ENCODE measurements around the gene TEX2. TPM values are rescaled to one million over a fixed set of nuclear protein-coding genes. Genes with fewer than 3 reads are reported as not detected.

The TEX2 gene
- total RNA-seq, 1 experiment from 2014 or later: 27.9 TPM

DNA sequence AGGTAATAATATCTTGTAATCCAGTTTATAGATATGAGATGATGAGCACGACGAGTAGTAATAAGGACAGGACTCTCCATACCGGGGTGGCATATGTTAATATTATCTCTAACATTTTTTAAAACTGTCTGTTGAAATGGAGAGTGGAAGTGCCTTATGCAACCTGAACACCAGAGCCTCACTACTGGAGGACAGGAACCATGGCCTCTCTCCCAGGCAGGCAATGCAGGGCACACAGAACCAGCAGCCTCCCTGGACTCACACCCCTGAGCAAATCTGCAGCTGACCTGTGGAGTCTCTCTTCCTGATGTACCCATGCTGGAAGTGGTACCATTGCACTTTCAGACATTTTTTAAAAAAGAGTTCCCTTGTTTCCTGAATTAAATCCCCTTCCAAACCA lies 78.0 kb downstream of the TEX2 start:
- Histone ChIP-seq H3K27me3 (ENCODE audit: insufficient read depth, low read depth) (no peaks in the 10 kb centered on the region), H3K4me3 (no peak overlapping the region), H2AFZ (no peak overlapping the region), H4K20me1 (ENCODE audit: insufficient read depth) (no peaks in the 10 kb centered on the region), H3K9me3 (ENCODE audit: insufficient read depth, low read depth) (no peaks in the 10 kb centered on the region), H3K36me3 (ENCODE audit: low read depth) (no peaks in the 10 kb centered on the region), H3K4me2 (no peak overlapping the region), H3K27ac (no peak overlapping the region), H3K9me2 (ENCODE audit: insufficient read depth) (no peaks in the 10 kb centered on the region), H3F3A (ENCODE audit: insufficient read depth, low read depth) (0 out of 2 replicates have a peak, but pooled peaks cover 5% of the 10 kb centered on the region), H3K4me1 (replicated peaks; ENCODE audit: insufficient read depth) (no peaks in the 10 kb centered on the region), H3K79me2 (ENCODE audit: low read depth) (no peaks in the 10 kb centered on the region)
- POLR2A ChIA-PET (ENCODE audit: unreplicated experiment): no interaction called here
- intact Hi-C loops (cut with micrococcal nuclease; ENCODE audit: unreplicated experiment): no loop called here
- no peak for DNase-seq
- no TSS peak for BruUV-seq (replicated peaks)
- TF ChIP-seq, protein P1, sequence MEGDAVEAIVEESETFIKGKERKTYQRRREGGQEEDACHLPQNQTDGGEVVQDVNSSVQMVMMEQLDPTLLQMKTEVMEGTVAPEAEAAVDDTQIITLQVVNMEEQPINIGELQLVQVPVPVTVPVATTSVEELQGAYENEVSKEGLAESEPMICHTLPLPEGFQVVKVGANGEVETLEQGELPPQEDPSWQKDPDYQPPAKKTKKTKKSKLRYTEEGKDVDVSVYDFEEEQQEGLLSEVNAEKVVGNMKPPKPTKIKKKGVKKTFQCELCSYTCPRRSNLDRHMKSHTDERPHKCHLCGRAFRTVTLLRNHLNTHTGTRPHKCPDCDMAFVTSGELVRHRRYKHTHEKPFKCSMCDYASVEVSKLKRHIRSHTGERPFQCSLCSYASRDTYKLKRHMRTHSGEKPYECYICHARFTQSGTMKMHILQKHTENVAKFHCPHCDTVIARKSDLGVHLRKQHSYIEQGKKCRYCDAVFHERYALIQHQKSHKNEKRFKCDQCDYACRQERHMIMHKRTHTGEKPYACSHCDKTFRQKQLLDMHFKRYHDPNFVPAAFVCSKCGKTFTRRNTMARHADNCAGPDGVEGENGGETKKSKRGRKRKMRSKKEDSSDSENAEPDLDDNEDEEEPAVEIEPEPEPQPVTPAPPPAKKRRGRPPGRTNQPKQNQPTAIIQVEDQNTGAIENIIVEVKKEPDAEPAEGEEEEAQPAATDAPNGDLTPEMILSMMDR (conservative IDR thresholded peaks at IDR 0.05): no peak
- TF ChIP-seq EZH2 (IDR thresholded peaks at IDR 0.05; ENCODE audit: low read depth): no peak
- CTCF ChIA-PET: no interaction called here

DNA sequence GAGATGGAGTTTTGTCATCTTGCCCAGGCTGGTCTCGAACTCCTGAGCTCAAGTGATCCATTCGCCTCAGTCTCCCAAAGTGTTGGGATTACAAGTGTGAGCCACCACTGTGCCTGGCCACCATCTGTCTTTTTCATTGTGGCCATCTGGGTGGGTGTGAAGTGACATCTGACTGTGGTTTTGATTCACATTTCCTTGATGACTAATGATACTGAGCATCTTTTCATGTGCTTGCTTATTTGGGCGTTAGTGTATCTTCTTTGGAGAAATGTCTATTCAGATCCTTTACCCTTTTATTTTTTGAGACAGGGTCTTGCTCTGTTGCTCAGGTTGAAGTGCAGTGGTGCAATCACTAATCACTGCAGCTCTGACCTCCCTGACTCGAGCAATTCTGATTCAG lies 79.2 kb downstream of the TEX2 start:
- H4K20me1 ChIP-seq (ENCODE audit: insufficient read depth): no peaks in the 10 kb centered on the region
- BruUV-seq (replicated peaks): no TSS peak
- H3K9me2 ChIP-seq (ENCODE audit: insufficient read depth): no peaks in the 10 kb centered on the region
- H3K4me3 ChIP-seq: no peak overlapping the region
- no peaks in the 10 kb centered on the region for H3K79me2 ChIP-seq (ENCODE audit: low read depth)
- TF ChIP-seq, protein P1 (conservative IDR thresholded peaks at IDR 0.05): no peak
- no peak for TF ChIP-seq EZH2 (IDR thresholded peaks at IDR 0.05; ENCODE audit: low read depth)
- H3F3A ChIP-seq (ENCODE audit: insufficient read depth, low read depth): 0 out of 2 replicates have a peak, but pooled peaks cover 5% of the 10 kb centered on the region
- CTCF ChIA-PET: interaction anchor here (0.6 kb wide), 2 partner anchors 194 to 391 kb away, joined by 3 to 5 read pairs; no protein-coding TSS in a partner anchor
- H3K36me3 ChIP-seq (ENCODE audit: low read depth): no peaks in the 10 kb centered on the region
- DNase-seq: no peak
- intact Hi-C loops (cut with micrococcal nuclease; ENCODE audit: unreplicated experiment): no loop called here
- H3K4me2 ChIP-seq: no peak overlapping the region
- POLR2A ChIA-PET (ENCODE audit: unreplicated experiment): interaction anchor here (0.5 to 0.7 kb wide), 2 partner anchors 38 to 321 kb away, joined by 5 to 6 read pairs; no protein-coding TSS in a partner anchor
- 0 out of 2 replicates have a peak, but pooled peaks cover 3% of the 10 kb centered on the region for H3K9me3 ChIP-seq (ENCODE audit: insufficient read depth, low read depth)
- no peak overlapping the region for H2AFZ ChIP-seq
- no peaks in the 10 kb centered on the region for H3K4me1 ChIP-seq (replicated peaks; ENCODE audit: insufficient read depth)
- no peaks in the 10 kb centered on the region for H3K27me3 ChIP-seq (ENCODE audit: insufficient read depth, low read depth)
- H3K27ac ChIP-seq: no peak overlapping the region

DNA sequence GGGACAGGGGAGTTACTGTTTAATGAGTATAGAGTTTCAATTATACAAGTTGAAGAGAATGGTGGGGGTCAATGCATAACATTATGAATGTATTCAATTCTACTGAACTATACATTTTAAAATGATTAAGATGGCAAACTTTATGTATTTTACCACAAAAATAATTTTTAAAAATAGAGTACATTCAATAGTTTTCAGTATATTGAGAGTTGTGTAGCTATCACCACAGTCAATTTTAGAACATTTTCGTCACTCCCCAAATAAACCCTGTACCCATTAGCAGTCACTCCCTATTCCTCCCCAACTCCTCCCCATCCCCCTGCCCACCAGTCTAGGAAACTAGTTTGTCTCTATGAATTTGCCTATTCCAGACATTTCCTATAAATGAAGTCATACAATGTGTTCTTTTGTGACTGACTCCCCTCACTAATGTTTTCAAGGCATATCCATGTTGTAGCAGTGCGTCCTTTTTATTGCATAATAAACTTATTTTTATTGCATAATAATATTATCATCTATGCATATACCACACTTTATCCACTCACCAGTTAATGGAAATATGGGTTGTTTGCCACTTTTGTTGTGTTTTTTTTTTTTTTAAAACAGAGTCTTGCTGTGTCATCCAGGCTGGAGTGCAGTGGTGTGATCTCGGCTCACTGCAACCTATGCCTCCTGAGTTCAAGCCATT lies 80.6 kb downstream of the TEX2 start:
- H3K27me3 ChIP-seq (ENCODE audit: insufficient read depth, low read depth): no peaks in the 10 kb centered on the region
- no peak overlapping the region for H3K27ac ChIP-seq
- CTCF ChIA-PET: interaction anchor here (0.7 kb wide), 2 partner anchors 245 to 589 kb away, joined by 7 to 11 read pairs; no protein-coding TSS in a partner anchor
- no peaks in the 10 kb centered on the region for H3K9me2 ChIP-seq (ENCODE audit: insufficient read depth)
- H3K4me2 ChIP-seq: no peak overlapping the region
- no peaks in the 10 kb centered on the region for H3K79me2 ChIP-seq (ENCODE audit: low read depth)
- H3K9me3 ChIP-seq (ENCODE audit: insufficient read depth, low read depth): 0 out of 2 replicates have a peak, but pooled peaks cover 3% of the 10 kb centered on the region
- 0 out of 2 replicates have a peak, but pooled peaks cover 5% of the 10 kb centered on the region for H3F3A ChIP-seq (ENCODE audit: insufficient read depth, low read depth)
- no peaks in the 10 kb centered on the region for H3K36me3 ChIP-seq (ENCODE audit: low read depth)
- H2AFZ ChIP-seq: no peak overlapping the region
- no peak overlapping the region for H3K4me3 ChIP-seq
- no TSS peak for BruUV-seq (replicated peaks)
- TF ChIP-seq EZH2 (IDR thresholded peaks at IDR 0.05; ENCODE audit: low read depth): no peak
- TF ChIP-seq, protein P1 (conservative IDR thresholded peaks at IDR 0.05): no peak
- POLR2A ChIA-PET (ENCODE audit: unreplicated experiment): no interaction called here
- H3K4me1 ChIP-seq (replicated peaks; ENCODE audit: insufficient read depth): no peaks in the 10 kb centered on the region
- no peak for DNase-seq
- intact Hi-C loops (cut with micrococcal nuclease; ENCODE audit: unreplicated experiment): no loop called here
- H4K20me1 ChIP-seq (ENCODE audit: insufficient read depth): no peaks in the 10 kb centered on the region

All from PC-9 (cell line).